Measurements from ENCODE around the gene PELO. TPM values are rescaled to one million over a fixed set of nuclear protein-coding genes. Genes with fewer than 3 reads are reported as not detected.

The PELO gene
- total and polyA plus RNA-seq, 8 donors: 19.9 to 47.6 (median 24.4) TPM

- no peak for TF ChIP-seq CTCF (IDR thresholded peaks at IDR 0.05)
- no peaks in the 10 kb centered on the region for H3K9me3 ChIP-seq
- H3K27ac ChIP-seq: peak overlapping the region in 1 of 2 donors; percentile 28
- intact Hi-C loops (cut with DNase I): no loop called here
- peak overlapping the region in 1 of 2 donors; percentile 60 for H3K4me3 ChIP-seq
- no peak for DNase-seq
- no peaks in the 10 kb centered on the region for H3K36me3 ChIP-seq
- H3K27me3 ChIP-seq: peaks cover 0 to 7% of the 10 kb centered on the region in 2 donors
- no peak for ATAC-seq
- H3K4me1 ChIP-seq: peaks cover 8 to 35% of the 10 kb centered on the region in 2 donors
These were observed 3.6 kb downstream of the PELO start for GRCh38 chr5:52791366-52791765.

- no peak overlapping the region for H3K4me3 ChIP-seq
- peak in 1 of 4 donors; percentile 35 for DNase-seq
- ATAC-seq: peak; percentile 35
- no peak for TF ChIP-seq CTCF (IDR thresholded peaks at IDR 0.05)
- no peaks in the 10 kb centered on the region for H3K27me3 ChIP-seq
- H3K4me1 ChIP-seq: peaks cover 2 to 32% of the 10 kb centered on the region in 2 donors
- no peaks in the 10 kb centered on the region for H3K9me3 ChIP-seq
- H3K36me3 ChIP-seq: no peaks in the 10 kb centered on the region
- no peak overlapping the region for H3K27ac ChIP-seq
- intact Hi-C loops (cut with DNase I): no loop called here
These were observed 6.8 kb downstream of the PELO start for GRCh38 chr5:52794519-52794918.

GRCh38 chr5:52796031-52796430, 8.3 kb downstream of the PELO start:
- TF ChIP-seq CTCF (IDR thresholded peaks at IDR 0.05): no peak
- Histone ChIP-seq H3K27me3 (no peaks in the 10 kb centered on the region), H3K4me3 (no peak overlapping the region), H3K9me3 (no peaks in the 10 kb centered on the region), H3K36me3 (no peaks in the 10 kb centered on the region), H3K4me1 (peaks cover 2 to 41% of the 10 kb centered on the region in 2 donors), H3K27ac (no peak overlapping the region)
- intact Hi-C loops (cut with DNase I): no loop called here
- no peak for DNase-seq
- ATAC-seq: no peak

GRCh38 chr5:52796516-52797103, 8.9 kb downstream of the PELO start:
- ATAC-seq (no peak), DNase-seq (no peak)
- H3K4me3 ChIP-seq: no peak overlapping the region
- H3K27me3 ChIP-seq: no peaks in the 10 kb centered on the region
- H3K36me3 ChIP-seq: peaks cover 0 to under 1% of the 10 kb centered on the region in 2 donors
- TF ChIP-seq CTCF (IDR thresholded peaks at IDR 0.05): no peak
- H3K4me1 ChIP-seq: peaks cover 2 to 47% of the 10 kb centered on the region in 2 donors
- peak overlapping the region in 1 of 2 donors; percentile 96 for H3K27ac ChIP-seq
- intact Hi-C loops (cut with DNase I): no loop called here
- H3K9me3 ChIP-seq: no peaks in the 10 kb centered on the region

- Histone ChIP-seq H3K4me1 (peaks cover 13 to 62% of the 10 kb centered on the region in 2 donors), H3K4me3 (peak overlapping the region; percentile 56 to 80), H3K9me3 (no peaks in the 10 kb centered on the region), H3K36me3 (peaks cover 0 to 9% of the 10 kb centered on the region in 2 donors), H3K27ac (peak overlapping the region; percentile 96 to 97), H3K27me3 (no peaks in the 10 kb centered on the region)
- intact Hi-C loops (cut with DNase I): no loop called here
- no peak for TF ChIP-seq CTCF (IDR thresholded peaks at IDR 0.05)
- DNase-seq (no peak), ATAC-seq (peak; percentile 3)
These were observed 11.2 kb downstream of the PELO start for GRCh38 chr5:52798938-52799337.

Measured in left lung (tissue), 10 donors.